Left ventricle myocardium inferior (tissue), 1 donor: ENCODE measurements around the gene MAP4. TPM values are rescaled to one million over a fixed set of nuclear protein-coding genes. Genes with fewer than 3 reads are reported as not detected.

ENCODE experiments used
- DNase-seq: peaks from one replicate; pipeline ENCODE4 v3.0.0-alpha.2; 2020
- H3K27ac ChIP-seq: fragments of 200-600 bp; replicated peaks from 2 replicates; pipeline ENCODE4 v1.8.0; 2021
- H3K27me3 ChIP-seq: fragments of 200-600 bp; 2 replicates; pipeline ENCODE4 v1.8.0; 2021; ENCODE audit warnings: low read depth
- H3K36me3 ChIP-seq: fragments of 200-600 bp; 2 replicates; pipeline ENCODE4 v1.8.0; 2021
- H3K4me1 ChIP-seq: fragments of 200-600 bp; 2 replicates; pipeline ENCODE4 v1.8.0; 2021
- H3K4me3 ChIP-seq: fragments of 200-600 bp; 2 replicates; pipeline ENCODE4 v1.8.0; 2021; ENCODE audit warnings: mild to moderate bottlenecking, moderate library complexity
- H3K9me3 ChIP-seq: fragments of 200-600 bp; replicated peaks from 2 replicates; pipeline ENCODE4 v1.8.0; 2021
- CTCF ChIP-seq: fragments of 200-600 bp; IDR thresholded peaks from 2 replicates; pipeline ENCODE4 v1.8.0; 2021; ENCODE audit warnings: antibody characterized with exemption, mild to moderate bottlenecking, borderline replicate concordance
- intact Hi-C: fragments of 100-400 bp; cut with micrococcal nuclease; formaldehyde crosslinking; loops from one replicate; pipeline ENCODE4 v1.11.0; 2022
- total RNA-seq: library from RNA; stranded (reverse); fragmentation: NEBNext Ultra II Directional; extraction: Animal tissue kit (Norgen Biotek cat#: 25700); gene quantifications from one replicate; pipeline ENCODE4 v1.2.1, GENCODE V29; 2021
- donor health status: DM: no; HTN: yes; CAD: no; lungs with severe emphysema.

MAP4 gene
- total RNA-seq, 1 donor from 2014 or later: 662 TPM

GRCh38 chr3:47851888-47852603, 164.2 kb downstream of the MAP4 start:
- intact Hi-C loops: no loop called here
- no peaks in the 10 kb centered on the region for H3K27me3 ChIP-seq
- DNase-seq: no peak
- no peak overlapping the region for H3K4me3 ChIP-seq
- TF ChIP-seq CTCF: no peak
- no peaks in the 10 kb centered on the region for H3K9me3 ChIP-seq
- peak overlapping the region; percentile 38 for H3K27ac ChIP-seq
- H3K4me1 ChIP-seq: peaks cover 13% of the 10 kb centered on the region
- peaks cover 97% of the 10 kb centered on the region for H3K36me3 ChIP-seq

DNA sequence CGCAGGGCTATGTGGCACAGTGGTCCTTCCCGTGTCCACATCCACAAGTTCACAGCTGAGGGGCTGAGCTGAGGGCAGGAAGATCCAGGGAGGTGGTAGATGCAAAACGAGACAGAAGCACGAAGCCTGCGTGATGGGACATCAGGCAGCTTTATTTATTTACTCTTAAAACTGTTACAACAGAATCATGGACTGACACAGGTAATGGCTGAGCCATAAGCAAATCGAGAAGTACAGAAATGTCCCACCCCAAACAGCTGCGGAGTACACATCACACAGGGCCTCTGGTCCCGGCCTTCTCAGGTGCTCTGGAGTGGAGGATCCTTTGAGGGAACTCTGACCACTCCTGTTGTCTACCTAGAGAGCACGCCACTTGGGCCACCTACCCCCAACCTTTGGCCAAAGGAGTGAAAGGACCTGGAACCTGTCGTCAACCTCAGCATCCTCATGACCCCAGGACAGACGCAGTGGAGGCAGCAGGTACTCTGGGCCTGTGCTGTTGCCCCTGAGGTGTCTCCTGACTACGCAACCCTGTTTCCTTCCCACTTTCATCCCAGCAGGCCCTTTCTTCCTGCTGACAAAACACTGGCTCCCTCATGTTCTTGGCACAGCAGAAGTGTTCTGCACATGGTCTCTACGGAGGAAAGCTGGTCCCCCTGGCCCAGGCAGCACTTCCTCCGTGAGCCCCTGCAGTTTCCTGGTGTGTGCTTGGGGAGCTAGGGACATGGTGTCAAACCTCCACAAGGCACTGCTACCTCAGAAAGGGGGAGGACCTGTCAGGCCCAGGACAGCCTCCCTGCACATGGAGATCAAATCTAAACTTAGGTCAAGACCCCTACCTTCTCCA, 165.4 kb downstream of the MAP4 start:
- Histone ChIP-seq H3K9me3 (no peaks in the 10 kb centered on the region), H3K4me1 (peaks cover 4% of the 10 kb centered on the region), H3K27me3 (no peaks in the 10 kb centered on the region), H3K27ac (peak overlapping the region; percentile 38), H3K36me3 (peaks cover 97% of the 10 kb centered on the region), H3K4me3 (no peak overlapping the region)
- DNase-seq: no peak
- intact Hi-C loops: no loop called here
- no peak for TF ChIP-seq CTCF

DNA sequence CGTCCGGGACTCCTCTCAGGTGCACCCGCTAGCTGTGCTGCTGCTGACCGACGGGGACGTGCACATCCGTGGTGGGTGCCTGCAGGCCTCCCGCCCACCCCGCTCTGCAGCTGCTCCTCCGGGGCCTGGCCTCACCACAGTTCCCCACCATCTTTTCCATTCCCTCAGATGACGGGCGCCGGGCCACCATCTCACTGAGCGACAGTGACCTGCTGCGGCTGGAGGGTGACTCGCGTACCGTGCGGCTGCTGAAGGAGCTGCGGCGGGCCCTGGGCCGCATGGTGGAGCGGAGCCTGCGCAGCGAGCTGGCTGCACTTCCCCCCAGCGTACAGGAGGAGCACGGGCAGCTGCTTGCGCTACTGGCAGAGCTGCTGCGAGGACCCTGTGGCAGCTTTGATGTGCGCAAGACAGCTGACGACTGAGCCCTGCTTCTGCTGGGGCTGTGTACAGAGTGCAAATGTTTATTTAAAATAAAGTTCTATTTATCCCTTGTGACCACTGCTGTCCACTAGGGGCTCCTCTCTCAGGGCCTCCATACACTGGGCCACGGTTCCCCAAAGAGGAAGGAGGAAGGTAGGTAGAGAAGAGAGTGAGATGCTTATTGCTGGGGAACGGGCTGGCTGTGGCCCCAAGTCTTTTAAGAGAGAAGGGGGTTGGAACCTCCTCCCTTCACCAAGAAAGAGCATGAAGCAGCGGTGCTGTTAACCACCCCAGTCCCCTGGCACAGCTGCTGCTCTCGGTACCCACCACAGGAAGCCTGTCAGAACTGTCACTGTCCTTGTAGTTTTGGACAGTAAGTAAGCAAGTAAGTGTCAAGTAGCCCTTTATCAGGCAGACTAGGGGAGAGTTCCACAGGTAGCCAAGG, 166.3 kb downstream of the MAP4 start:
- no peak overlapping the region for H3K4me3 ChIP-seq
- no peak for DNase-seq
- peaks cover 97% of the 10 kb centered on the region for H3K36me3 ChIP-seq
- intact Hi-C loops: no loop called here
- no peaks in the 10 kb centered on the region for H3K4me1 ChIP-seq
- no peak overlapping the region for H3K27ac ChIP-seq
- TF ChIP-seq CTCF: peak; percentile 40
- H3K27me3 ChIP-seq: no peaks in the 10 kb centered on the region
- H3K9me3 ChIP-seq: no peaks in the 10 kb centered on the region

DNA sequence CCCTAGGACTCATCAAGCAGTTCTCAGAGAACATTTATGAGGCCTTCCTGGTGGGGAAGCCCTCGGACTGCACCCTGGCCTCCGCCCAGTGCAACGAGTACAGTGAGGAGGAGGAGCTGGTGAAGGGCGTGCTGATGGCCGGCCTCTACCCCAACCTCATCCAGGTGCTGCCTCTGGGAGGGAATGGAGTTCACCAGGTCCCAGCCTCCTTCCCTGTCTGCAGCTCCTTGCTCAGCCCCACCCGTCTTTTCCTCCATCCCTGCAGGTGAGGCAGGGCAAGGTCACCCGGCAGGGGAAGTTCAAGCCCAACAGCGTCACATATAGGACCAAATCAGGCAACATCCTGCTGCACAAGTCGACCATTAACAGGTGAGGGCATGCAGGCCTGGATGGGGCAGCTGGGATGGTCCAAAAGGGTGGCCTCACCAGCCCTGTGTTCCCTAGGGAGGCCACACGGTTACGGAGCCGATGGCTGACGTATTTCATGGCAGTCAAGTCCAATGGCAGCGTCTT, 167.0 kb downstream of the MAP4 start:
- DNase-seq: no peak
- Histone ChIP-seq H3K9me3 (no peaks in the 10 kb centered on the region), H3K36me3 (peaks cover 97% of the 10 kb centered on the region), H3K27ac (no peak overlapping the region), H3K27me3 (no peaks in the 10 kb centered on the region), H3K4me1 (no peaks in the 10 kb centered on the region), H3K4me3 (no peak overlapping the region)
- intact Hi-C loops: no loop called here
- no peak for TF ChIP-seq CTCF

DNA sequence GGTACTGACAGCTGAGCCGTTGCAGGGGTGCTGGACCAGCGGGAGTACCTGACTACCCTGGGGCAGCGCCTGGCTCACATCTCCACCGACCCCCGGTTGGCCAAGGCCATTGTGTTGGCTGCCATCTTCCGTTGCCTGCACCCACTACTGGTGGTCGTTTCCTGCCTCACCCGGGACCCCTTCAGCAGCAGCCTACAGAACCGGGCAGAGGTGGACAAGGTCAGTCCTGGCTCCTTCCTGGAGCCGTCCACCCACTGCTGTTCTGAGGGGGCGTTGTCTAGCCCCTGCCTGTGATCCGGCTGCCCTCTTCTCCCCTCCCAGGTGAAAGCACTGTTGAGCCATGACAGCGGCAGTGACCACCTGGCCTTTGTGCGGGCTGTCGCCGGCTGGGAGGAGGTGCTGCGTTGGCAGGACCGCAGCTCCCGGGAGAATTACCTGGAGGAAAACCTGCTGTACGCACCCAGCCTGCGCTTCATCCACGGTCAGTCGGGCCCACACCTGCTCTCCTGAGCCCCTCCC, 167.6 kb downstream of the MAP4 start:
- H3K4me1 ChIP-seq: no peaks in the 10 kb centered on the region
- no peak overlapping the region for H3K4me3 ChIP-seq
- DNase-seq: no peak
- H3K27me3 ChIP-seq: no peaks in the 10 kb centered on the region
- H3K27ac ChIP-seq: no peak overlapping the region
- no peak for TF ChIP-seq CTCF
- H3K9me3 ChIP-seq: no peaks in the 10 kb centered on the region
- peaks cover 97% of the 10 kb centered on the region for H3K36me3 ChIP-seq
- intact Hi-C loops: no loop called here
